ENCODE results near the gene SCYGR1.

SCYGR1 gene

DNA sequence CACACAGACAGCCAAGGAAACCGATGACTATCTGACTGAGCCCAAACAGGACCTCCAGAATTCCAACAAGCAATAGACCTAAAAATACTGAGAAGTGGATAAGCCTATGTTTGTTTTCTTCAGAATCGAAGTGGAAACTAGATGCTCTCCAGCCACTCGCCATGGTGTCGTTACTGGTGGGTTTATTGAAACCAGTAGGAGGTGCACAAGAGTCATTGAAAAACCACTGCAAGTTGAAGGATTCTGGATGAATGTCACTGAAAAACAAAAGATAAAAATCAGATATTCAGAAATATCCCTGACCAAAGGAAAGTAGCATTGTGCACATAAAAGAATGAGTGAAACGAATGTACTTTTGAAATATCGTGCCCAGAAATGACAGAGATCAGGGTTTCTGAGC lies 24.0 kb downstream of the SCYGR1 start:
- DNase-seq (ENCODE audit: insufficient read length, low spot score) = no peak
- TF ChIP-seq POLR2AphosphoS5 (IDR thresholded peaks at IDR 0.05; ENCODE audit: low read depth, low read length) (no peak), SPI1 (IDR thresholded peaks at IDR 0.05; ENCODE audit: low read depth, low read length) (no peak), PAX5 (IDR thresholded peaks at IDR 0.05; ENCODE audit: insufficient read depth, low read length, severe bottlenecking) (no peak), POU2F2 (IDR thresholded peaks at IDR 0.05; ENCODE audit: low read depth, low read length) (no peak), TAF1 (IDR thresholded peaks at IDR 0.05; ENCODE audit: low read depth, low read length) (no peak), POLR2A (IDR thresholded peaks at IDR 0.05; ENCODE audit: low read depth, low read length) (no peak)
- FAIRE-seq = no peak

DNA sequence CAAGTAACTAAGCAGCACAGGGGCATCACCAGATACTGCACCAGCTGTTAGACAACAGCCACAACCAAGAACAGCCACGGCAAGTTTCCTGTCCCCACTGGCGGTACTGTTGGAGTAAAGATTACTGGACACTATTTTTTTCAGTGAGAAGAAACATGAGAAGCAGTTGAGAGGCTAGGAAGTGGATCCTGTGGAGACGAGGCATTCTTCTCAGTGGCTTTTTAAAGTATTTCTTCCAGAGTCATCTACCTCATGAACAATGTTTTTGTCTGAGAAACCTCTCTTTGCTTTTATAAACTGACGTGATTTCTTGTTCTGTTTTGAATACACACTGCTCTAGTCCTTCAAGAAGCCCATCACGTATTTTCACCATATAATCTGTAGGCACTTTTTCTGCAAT lies 27.4 kb downstream of the SCYGR1 start:
- no peak for TF ChIP-seq PAX5 (IDR thresholded peaks at IDR 0.05; ENCODE audit: insufficient read depth, low read length, severe bottlenecking)
- no peak for TF ChIP-seq POU2F2 (IDR thresholded peaks at IDR 0.05; ENCODE audit: low read depth, low read length)
- no peak for TF ChIP-seq POLR2AphosphoS5 (IDR thresholded peaks at IDR 0.05; ENCODE audit: low read depth, low read length)
- no peak for TF ChIP-seq TAF1 (IDR thresholded peaks at IDR 0.05; ENCODE audit: low read depth, low read length)
- no peak for TF ChIP-seq SPI1 (IDR thresholded peaks at IDR 0.05; ENCODE audit: low read depth, low read length)
- no peak for TF ChIP-seq POLR2A (IDR thresholded peaks at IDR 0.05; ENCODE audit: low read depth, low read length)
- FAIRE-seq (no peak), DNase-seq (ENCODE audit: insufficient read length, low spot score) (no peak)

DNA sequence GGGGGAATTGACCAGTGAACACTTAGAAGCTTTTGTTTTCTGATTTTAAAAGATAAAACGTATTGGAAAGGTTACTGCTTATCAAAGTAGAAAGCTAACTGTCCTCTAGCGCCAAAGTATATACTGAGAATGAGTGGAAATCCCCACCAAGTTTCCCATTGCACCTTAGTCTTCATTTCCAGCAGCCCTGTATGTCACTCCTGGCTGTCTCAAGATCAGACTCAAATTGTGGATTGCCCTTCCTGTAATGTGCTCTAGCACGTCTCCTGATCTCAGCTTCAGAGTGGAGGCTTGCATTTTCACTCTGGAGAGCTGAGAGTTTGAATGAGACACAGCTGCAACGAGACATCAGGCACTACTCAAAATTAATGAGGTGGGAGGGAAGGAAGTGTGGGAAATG lies 36.1 kb downstream of the SCYGR1 start:
- FAIRE-seq = no peak

GRCh38 chr2:227349989-227350612 lies 37.6 kb downstream of the SCYGR1 start:
- DNase-seq (ENCODE audit: insufficient read length, low spot score) = no peak
- FAIRE-seq = no peak
- no peak for TF ChIP-seq TAF1 (IDR thresholded peaks at IDR 0.05; ENCODE audit: low read depth, low read length)

More for the DNA sequence above, 36.1 kb downstream of the SCYGR1 start:
- no peak for TF ChIP-seq TAF1 (IDR thresholded peaks at IDR 0.05; ENCODE audit: low read depth, low read length)
- TF ChIP-seq POLR2AphosphoS5 (IDR thresholded peaks at IDR 0.05; ENCODE audit: low read depth, low read length) = 0 out of 2 replicates have a peak, but pooled peaks have one; percentile 25
- TF ChIP-seq SPI1 (IDR thresholded peaks at IDR 0.05; ENCODE audit: low read depth, low read length) = no peak
- no peak for DNase-seq (ENCODE audit: insufficient read length, low spot score)

- FAIRE-seq (no peak), DNase-seq (ENCODE audit: insufficient read length, low spot score) (no peak)
- TF ChIP-seq TAF1 (IDR thresholded peaks at IDR 0.05; ENCODE audit: low read depth, low read length) (no peak), SPI1 (IDR thresholded peaks at IDR 0.05; ENCODE audit: low read depth, low read length) (no peak), PAX5 (IDR thresholded peaks at IDR 0.05; ENCODE audit: insufficient read depth, low read length, severe bottlenecking) (no peak)
Observed at GRCh38 chr2:227348324-227348723, 39.4 kb downstream of the SCYGR1 start.

GRCh38 chr2:227347117-227347516 lies 40.6 kb downstream of the SCYGR1 start:
- no peak for DNase-seq (ENCODE audit: insufficient read length, low spot score)
- no peak for FAIRE-seq
- no peak for TF ChIP-seq TAF1 (IDR thresholded peaks at IDR 0.05; ENCODE audit: low read depth, low read length)
- TF ChIP-seq SPI1 (IDR thresholded peaks at IDR 0.05; ENCODE audit: low read depth, low read length) = no peak
- no peak for TF ChIP-seq POLR2A (IDR thresholded peaks at IDR 0.05; ENCODE audit: low read depth, low read length)
- no peak for TF ChIP-seq POU2F2 (IDR thresholded peaks at IDR 0.05; ENCODE audit: low read depth, low read length)
- TF ChIP-seq POLR2AphosphoS5 (IDR thresholded peaks at IDR 0.05; ENCODE audit: low read depth, low read length) = no peak
- no peak for TF ChIP-seq PAX5 (IDR thresholded peaks at IDR 0.05; ENCODE audit: insufficient read depth, low read length, severe bottlenecking)

- DNase-seq (ENCODE audit: insufficient read length, low spot score) (no peak), FAIRE-seq (no peak)
- TF ChIP-seq POU2F2 (IDR thresholded peaks at IDR 0.05; ENCODE audit: low read depth, low read length) (no peak), PAX5 (IDR thresholded peaks at IDR 0.05; ENCODE audit: insufficient read depth, low read length, severe bottlenecking) (no peak), SPI1 (IDR thresholded peaks at IDR 0.05; ENCODE audit: low read depth, low read length) (peak; percentile 29; the same call in 1 of the 2 replicates)
Observed at GRCh38 chr2:227344231-227344630, 43.5 kb downstream of the SCYGR1 start.

DNA sequence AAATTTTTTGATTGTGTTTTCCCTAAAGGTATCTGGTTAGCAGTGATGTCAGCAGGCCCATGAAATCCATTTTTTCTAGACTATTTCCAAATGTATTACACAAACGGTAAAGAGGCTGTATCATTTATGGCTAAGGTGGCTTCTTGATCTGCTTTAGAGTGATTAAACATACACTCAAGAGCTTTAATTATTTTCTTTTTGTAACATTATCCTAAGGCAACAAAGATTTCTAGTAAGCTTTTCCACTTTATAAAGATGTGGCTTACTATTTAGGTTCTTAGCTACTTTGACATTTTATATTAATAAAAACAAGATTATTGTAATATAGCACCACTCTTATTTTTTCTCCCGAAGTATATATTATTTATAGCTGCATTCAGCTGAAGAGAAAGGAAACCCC lies 46.2 kb downstream of the SCYGR1 start:
- TF ChIP-seq POLR2AphosphoS5 (IDR thresholded peaks at IDR 0.05; ENCODE audit: low read depth, low read length) (no peak), TAF1 (IDR thresholded peaks at IDR 0.05; ENCODE audit: low read depth, low read length) (no peak), SPI1 (IDR thresholded peaks at IDR 0.05; ENCODE audit: low read depth, low read length) (no peak), PAX5 (IDR thresholded peaks at IDR 0.05; ENCODE audit: insufficient read depth, low read length, severe bottlenecking) (no peak), POU2F2 (IDR thresholded peaks at IDR 0.05; ENCODE audit: low read depth, low read length) (no peak), POLR2A (IDR thresholded peaks at IDR 0.05; ENCODE audit: low read depth, low read length) (no peak)
- no peak for FAIRE-seq
- DNase-seq (ENCODE audit: insufficient read length, low spot score) = no peak

- DNase-seq (ENCODE audit: insufficient read length, low spot score) (no peak), FAIRE-seq (no peak)
- no peak for TF ChIP-seq POLR2AphosphoS5 (IDR thresholded peaks at IDR 0.05; ENCODE audit: low read depth, low read length)
- no peak for TF ChIP-seq POU2F2 (IDR thresholded peaks at IDR 0.05; ENCODE audit: low read depth, low read length)
- TF ChIP-seq SPI1 (IDR thresholded peaks at IDR 0.05; ENCODE audit: low read depth, low read length) = no peak
- no peak for TF ChIP-seq POLR2A (IDR thresholded peaks at IDR 0.05; ENCODE audit: low read depth, low read length)
- no peak for TF ChIP-seq PAX5 (IDR thresholded peaks at IDR 0.05; ENCODE audit: insufficient read depth, low read length, severe bottlenecking)
- no peak for TF ChIP-seq TAF1 (IDR thresholded peaks at IDR 0.05; ENCODE audit: low read depth, low read length)
Observed at GRCh38 chr2:227340106-227340505, 47.6 kb downstream of the SCYGR1 start.

DNA sequence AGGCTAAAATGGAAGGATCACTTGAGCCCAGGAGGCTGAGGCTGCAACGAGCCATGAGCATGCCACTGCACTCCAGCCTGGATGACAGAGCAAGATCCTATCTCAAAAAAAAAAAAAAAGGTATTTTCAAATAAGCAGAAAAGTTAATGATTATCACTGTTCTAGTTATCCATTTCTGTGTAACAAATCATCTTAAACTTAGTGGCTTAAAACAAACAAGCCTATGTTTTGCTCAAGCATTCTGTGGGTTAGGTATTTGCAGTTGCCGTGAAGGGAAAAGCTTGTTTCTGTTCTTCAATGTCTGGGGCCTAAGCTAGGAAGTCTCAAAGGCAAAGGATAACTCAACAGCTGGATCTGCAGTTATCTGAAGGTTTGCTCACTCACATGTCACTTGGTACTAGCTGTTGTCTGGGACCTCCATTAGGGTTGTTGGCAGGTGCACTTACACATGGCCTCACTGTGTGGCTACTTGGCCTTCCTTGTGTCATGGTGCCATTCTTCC lies 48.6 kb downstream of the SCYGR1 start:
- TF ChIP-seq POLR2AphosphoS5 (IDR thresholded peaks at IDR 0.05; ENCODE audit: low read depth, low read length) (no peak), SPI1 (IDR thresholded peaks at IDR 0.05; ENCODE audit: low read depth, low read length) (no peak), POU2F2 (IDR thresholded peaks at IDR 0.05; ENCODE audit: low read depth, low read length) (no peak), TAF1 (IDR thresholded peaks at IDR 0.05; ENCODE audit: low read depth, low read length) (no peak), PAX5 (IDR thresholded peaks at IDR 0.05; ENCODE audit: insufficient read depth, low read length, severe bottlenecking) (no peak), POLR2A (IDR thresholded peaks at IDR 0.05; ENCODE audit: low read depth, low read length) (no peak)
- DNase-seq (ENCODE audit: insufficient read length, low spot score) (no peak), FAIRE-seq (peak; percentile 9)
